ACHN (cell line): ENCODE data around the gene S100A8.

Source experiments
- DNase-seq: peaks from one replicate; pipeline ENCODE4 v3.0.0-alpha.2; 2015
- in situ Hi-C: cut with HindIII; loops from 2 replicates; pipeline ENCODE4 v1.10.0; 2017; ENCODE audit warnings: low sequenced_read_pairs, low pct_ligation_motif_present, low pct_unique_long_range_greater_than_20kb

Gene S100A8

GRCh38 chr1:153396461-153396860 is 5.6 kb upstream of the S100A8 start:
- DNase-seq: no peak
- in situ Hi-C loops: no loop called here

GRCh38 chr1:153395776-153396175 is 4.9 kb upstream of the S100A8 start:
- in situ Hi-C loops: no loop called here
- DNase-seq: no peak

GRCh38 chr1:153395136-153395685 is 4.3 kb upstream of the S100A8 start:
- in situ Hi-C loops: no loop called here
- peak; percentile 16 for DNase-seq

GRCh38 chr1:153394391-153394790 is 3.5 kb upstream of the S100A8 start:
- in situ Hi-C loops: no loop called here
- DNase-seq: no peak

GRCh38 chr1:153393926-153394325 is 3.1 kb upstream of the S100A8 start:
- no peak for DNase-seq
- in situ Hi-C loops: no loop called here

- in situ Hi-C loops: no loop called here
- no peak for DNase-seq
Measured at GRCh38 chr1:153392822-153393221, 1.9 kb upstream of the S100A8 start.

- DNase-seq: no peak
- in situ Hi-C loops: no loop called here
Measured at GRCh38 chr1:153392258-153392657, 1.4 kb upstream of the S100A8 start.

- in situ Hi-C loops: no loop called here
- no peak for DNase-seq
Measured at GRCh38 chr1:153389973-153390879, 647 bp downstream of the S100A8 start.

- in situ Hi-C loops: no loop called here
- no peak for DNase-seq
Measured at GRCh38 chr1:153389401-153389800, 1.5 kb downstream of the S100A8 start.

GRCh38 chr1:153387785-153388184 is 3.1 kb downstream of the S100A8 start:
- DNase-seq: no peak
- in situ Hi-C loops: no loop called here

- DNase-seq: no peak
- in situ Hi-C loops: no loop called here
Measured at GRCh38 chr1:153387001-153387400, 3.9 kb downstream of the S100A8 start.

GRCh38 chr1:153386500-153386901 is 4.4 kb downstream of the S100A8 start:
- in situ Hi-C loops: no loop called here
- DNase-seq: no peak

GRCh38 chr1:153384958-153385580 is 5.8 kb downstream of the S100A8 start:
- DNase-seq: no peak
- in situ Hi-C loops: no loop called here

GRCh38 chr1:153380711-153381110 is 10.2 kb downstream of the S100A8 start:
- in situ Hi-C loops: no loop called here

GRCh38 chr1:153379591-153379990 is 11.3 kb downstream of the S100A8 start:
- in situ Hi-C loops: no loop called here

More at GRCh38 chr1:153380711-153381110, 10.2 kb downstream of the S100A8 start:
- no peak for DNase-seq

GRCh38 chr1:153375511-153375910 is 15.4 kb downstream of the S100A8 start, which contains the start of gene S100A12:
TSS of gene S100A12 (minus strand) at chr1:153375621. CDS start at chr1:153374592, 1,029 bp downstream.
- in situ Hi-C loops: no loop called here
- DNase-seq: peak; percentile 92

More at GRCh38 chr1:153379591-153379990, 11.3 kb downstream of the S100A8 start:
- no peak for DNase-seq

- DNase-seq: no peak
- in situ Hi-C loops: no loop called here
Measured at GRCh38 chr1:153374071-153374470, 16.8 kb downstream of the S100A8 start.

GRCh38 chr1:153372571-153372970 is 18.3 kb downstream of the S100A8 start:
- in situ Hi-C loops: no loop called here

GRCh38 chr1:153371231-153371630 is 19.6 kb downstream of the S100A8 start:
- in situ Hi-C loops: no loop called here
- no peak for DNase-seq

More at GRCh38 chr1:153372571-153372970, 18.3 kb downstream of the S100A8 start:
- DNase-seq: no peak
